PC-9 (cell line): Measurements from ENCODE around the gene AKIP1.

Experiments used
- EZH2 ChIP-seq: fragments of 200-600 bp; sonication (generic); IDR thresholded peaks from 2 replicates; pipeline ENCODE4 v1.8.0; 2017; ENCODE audit warnings: antibody characterized with exemption, low read depth
- TF ChIP-seq, protein P1 (sequence below): fragments of 200-600 bp; sonication (generic); conservative IDR thresholded peaks from 2 replicates; pipeline ENCODE4 v1.6.1; 2017; ENCODE audit warnings: mixed run types, antibody characterized with exemption, mild to moderate bottlenecking, moderate library complexity

DNA sequence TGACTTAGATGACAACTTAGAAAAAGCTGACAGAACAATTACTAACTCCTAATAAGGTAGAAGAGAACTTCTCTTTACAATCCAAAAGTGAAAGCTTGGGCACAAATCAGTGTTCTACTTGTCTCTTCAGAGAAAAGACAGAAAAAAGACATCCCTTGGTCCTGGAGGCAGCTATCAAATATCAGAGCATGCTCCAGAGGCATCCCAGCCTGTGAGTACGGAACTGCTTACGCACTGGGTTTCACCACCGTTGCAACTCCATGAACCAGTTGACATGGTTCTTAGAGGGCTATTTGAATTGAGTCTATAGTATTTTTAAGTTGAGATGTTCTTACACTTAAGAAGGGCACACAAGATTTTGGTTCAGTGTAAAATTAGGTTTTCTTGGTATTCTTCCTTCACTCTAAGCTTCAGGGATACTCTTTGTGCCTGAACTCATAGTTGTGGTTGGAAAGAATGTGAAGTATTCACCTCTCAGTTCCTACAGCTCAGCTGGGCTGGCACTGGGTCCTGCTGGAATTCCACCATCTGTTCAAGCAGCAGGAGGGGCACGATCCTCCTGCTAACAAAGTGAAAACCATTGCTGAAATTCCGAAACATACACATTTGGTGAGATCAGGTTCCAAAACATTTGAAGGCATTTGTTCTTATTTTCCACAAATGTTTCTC, 6.3 kb downstream of the AKIP1 start:
- TF ChIP-seq, protein P1, sequence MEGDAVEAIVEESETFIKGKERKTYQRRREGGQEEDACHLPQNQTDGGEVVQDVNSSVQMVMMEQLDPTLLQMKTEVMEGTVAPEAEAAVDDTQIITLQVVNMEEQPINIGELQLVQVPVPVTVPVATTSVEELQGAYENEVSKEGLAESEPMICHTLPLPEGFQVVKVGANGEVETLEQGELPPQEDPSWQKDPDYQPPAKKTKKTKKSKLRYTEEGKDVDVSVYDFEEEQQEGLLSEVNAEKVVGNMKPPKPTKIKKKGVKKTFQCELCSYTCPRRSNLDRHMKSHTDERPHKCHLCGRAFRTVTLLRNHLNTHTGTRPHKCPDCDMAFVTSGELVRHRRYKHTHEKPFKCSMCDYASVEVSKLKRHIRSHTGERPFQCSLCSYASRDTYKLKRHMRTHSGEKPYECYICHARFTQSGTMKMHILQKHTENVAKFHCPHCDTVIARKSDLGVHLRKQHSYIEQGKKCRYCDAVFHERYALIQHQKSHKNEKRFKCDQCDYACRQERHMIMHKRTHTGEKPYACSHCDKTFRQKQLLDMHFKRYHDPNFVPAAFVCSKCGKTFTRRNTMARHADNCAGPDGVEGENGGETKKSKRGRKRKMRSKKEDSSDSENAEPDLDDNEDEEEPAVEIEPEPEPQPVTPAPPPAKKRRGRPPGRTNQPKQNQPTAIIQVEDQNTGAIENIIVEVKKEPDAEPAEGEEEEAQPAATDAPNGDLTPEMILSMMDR, result no peak
- no peak for TF ChIP-seq EZH2
